HepG2 (cell line): ENCODE measurements around the gene PLPPR2. TPM values are rescaled to one million over a fixed set of nuclear protein-coding genes. Genes with fewer than 3 reads are reported as not detected.

Source experiments
- FOXC1 ChIP-seq: sonication (generic); formaldehyde crosslinking; IDR thresholded peaks from 2 replicates; pipeline ENCODE4 v1.8.0; 2022; ENCODE audit warnings: mild to moderate bottlenecking, missing genetic modification reagents, borderline replicate concordance
- GTF3A ChIP-seq: sonication (generic); formaldehyde crosslinking; conservative IDR thresholded peaks from 2 replicates; pipeline ENCODE4 v1.4.0; 2020; ENCODE audit warnings: mild to moderate bottlenecking, missing genetic modification reagents
- HNF1A ChIP-seq, 2 experiments: sonication (generic) in 1 of 2; formaldehyde crosslinking in 1 of 2; IDR thresholded peaks; 2 replicates each; pipeline versions ENCODE4 v1.4.0 to v1.6.1; 2016 to 2020; ENCODE audit warnings: borderline replicate concordance in 1 of 2, low read depth in 1 of 2, mild to moderate bottlenecking in 1 of 2, missing genetic modification reagents in 1 of 2
- KDM3A ChIP-seq: IDR thresholded peaks from 2 replicates; pipeline ENCODE4 v1.6.1; 2018; ENCODE audit warnings: low read depth, missing compliant biosample characterization
- PAXIP1 ChIP-seq: sonication (generic); formaldehyde crosslinking; conservative IDR thresholded peaks from 2 replicates; pipeline ENCODE4 v1.4.0; 2020; ENCODE audit warnings: mild to moderate bottlenecking, missing genetic modification reagents, moderate library complexity
- PRDM10 ChIP-seq: sonication (generic); formaldehyde crosslinking; IDR thresholded peaks from 2 replicates; pipeline ENCODE4 v1.4.0; 2020; ENCODE audit warnings: low read depth, missing genetic modification reagents
- RELA ChIP-seq: sonication (generic); formaldehyde crosslinking; IDR thresholded peaks from 2 replicates; pipeline ENCODE4 v1.4.0; 2020; ENCODE audit warnings: missing genetic modification reagents
- ZC3H13 ChIP-seq: sonication (generic); formaldehyde crosslinking; IDR thresholded peaks from 2 replicates; pipeline ENCODE4 v1.8.1; 2023; ENCODE audit warnings: mild to moderate bottlenecking, missing genetic modification reagents, moderate library complexity
- polyA plus RNA-seq, 8 experiments: library from polyadenylated mRNA; depleted of rRNA in 3 of 8; stranded (reverse) in 7 of 8; unstranded in 1 of 8; fragments of >200 nt; fragmentation: Illumina TruSeq in 4 of 8; extraction: Trizol in 4 of 8; gene quantifications; 2 replicates each; pipeline versions ENCODE4 v1.2.1 to v1.2.3, GENCODE V29; 2011 to 2016; ENCODE audit warnings: low read depth in 4 of 8, missing spikeins in 1 of 8, mixed read lengths in 1 of 8; ENCODE audit not compliant: insufficient read depth in 1 of 8
- total RNA-seq, 5 experiments: library from RNA; depleted of rRNA; stranded (reverse); fragments of >200 nt; fragmentation: Illumina TruSeq; extraction: Trizol; gene quantifications; 2 replicates each; pipeline ENCODE4 v1.2.3, GENCODE V29; 2016; ENCODE audit warnings: low read depth in 1 of 5
- TF ChIP-seq, protein P1 (sequence below): sonication (generic); formaldehyde crosslinking; IDR thresholded peaks from 2 replicates; pipeline ENCODE4 v1.8.1; 2023; ENCODE audit warnings: missing genetic modification reagents, mild to moderate bottlenecking, borderline replicate concordance
- TF ChIP-seq, protein P2 (sequence below): sonication (generic); formaldehyde crosslinking; IDR thresholded peaks from 2 replicates; pipeline ENCODE4 v1.4.0; 2020; ENCODE audit warnings: missing genetic modification reagents
- TF ChIP-seq, protein P3 (sequence below): sonication (generic); formaldehyde crosslinking; IDR thresholded peaks from 2 replicates; pipeline ENCODE4 v1.4.0; 2020; ENCODE audit warnings: mild to moderate bottlenecking, missing genetic modification reagents

Gene PLPPR2
- total and polyA plus RNA-seq, 2 of the 13 experiments (the other 11 are each of a cell fraction or from before 2014, with no cell fraction given) = 1.5 to 2.1 TPM

GRCh38 chr19:11380653-11381537 lies 25.7 kb downstream of the PLPPR2 start (continued):
- TF ChIP-seq PAXIP1 (CRISPR knock-in tag) (peak; percentile 37; the same call in 1 of the 2 replicates), KDM3A (CRISPR knock-in tag) (no peak; the same call in 1 of the 2 replicates), ZC3H13 (CRISPR knock-in tag) (no peak), RELA (0 out of 2 replicates have a peak, but pooled peaks have one; percentile 36), FOXC1 (peak; percentile 82), GTF3A (CRISPR knock-in tag) (no peak), PRDM10 (CRISPR knock-in tag) (no peak), HNF1A (IDR thresholded peaks at IDR 0.05; ENCODE audit: low read depth) (no peak), HNF1A (CRISPR knock-in tag; IDR thresholded peaks at IDR 0.05; ENCODE audit: borderline replicate concordance) (peak; percentile 50; the same call in 1 of the 2 replicates)
- TF ChIP-seq, protein P1, sequence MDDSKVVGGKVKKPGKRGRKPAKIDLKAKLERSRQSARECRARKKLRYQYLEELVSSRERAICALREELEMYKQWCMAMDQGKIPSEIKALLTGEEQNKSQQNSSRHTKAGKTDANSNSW (CRISPR knock-in tag) = no peak
- TF ChIP-seq, protein P2, sequence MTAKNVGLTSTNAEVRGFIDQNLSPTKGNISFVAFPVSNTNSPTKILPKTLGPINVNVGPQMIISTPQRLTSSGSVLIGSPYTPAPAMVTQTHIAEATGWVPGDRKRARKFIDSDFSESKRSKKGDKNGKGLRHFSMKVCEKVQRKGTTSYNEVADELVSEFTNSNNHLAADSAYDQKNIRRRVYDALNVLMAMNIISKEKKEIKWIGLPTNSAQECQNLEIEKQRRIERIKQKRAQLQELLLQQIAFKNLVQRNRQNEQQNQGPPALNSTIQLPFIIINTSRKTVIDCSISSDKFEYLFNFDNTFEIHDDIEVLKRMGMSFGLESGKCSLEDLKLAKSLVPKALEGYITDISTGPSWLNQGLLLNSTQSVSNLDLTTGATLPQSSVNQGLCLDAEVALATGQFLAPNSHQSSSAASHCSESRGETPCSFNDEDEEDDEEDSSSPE (CRISPR knock-in tag) = peak; percentile 90
- TF ChIP-seq, protein P3, sequence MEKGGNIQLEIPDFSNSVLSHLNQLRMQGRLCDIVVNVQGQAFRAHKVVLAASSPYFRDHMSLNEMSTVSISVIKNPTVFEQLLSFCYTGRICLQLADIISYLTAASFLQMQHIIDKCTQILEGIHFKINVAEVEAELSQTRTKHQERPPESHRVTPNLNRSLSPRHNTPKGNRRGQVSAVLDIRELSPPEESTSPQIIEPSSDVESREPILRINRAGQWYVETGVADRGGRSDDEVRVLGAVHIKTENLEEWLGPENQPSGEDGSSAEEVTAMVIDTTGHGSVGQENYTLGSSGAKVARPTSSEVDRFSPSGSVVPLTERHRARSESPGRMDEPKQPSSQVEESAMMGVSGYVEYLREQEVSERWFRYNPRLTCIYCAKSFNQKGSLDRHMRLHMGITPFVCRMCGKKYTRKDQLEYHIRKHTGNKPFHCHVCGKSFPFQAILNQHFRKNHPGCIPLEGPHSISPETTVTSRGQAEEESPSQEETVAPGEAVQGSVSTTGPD (CRISPR knock-in tag) = no peak
